Neural cell (in vitro differentiated cells): Measurements from ENCODE around the gene CCDC102A.

Experiments used
- CTCF ChIP-seq: fragments of 450-650 bp; IDR thresholded peaks from 2 replicates; pipeline ENCODE4 v1.5.1; 2014; ENCODE audit warnings: antibody characterized with exemption, mild to moderate bottlenecking, moderate library complexity; ENCODE audit not compliant: poor library complexity, severe bottlenecking
- EP300 ChIP-seq: fragments of 450-650 bp; conservative IDR thresholded peaks from 2 replicates; pipeline ENCODE4 v1.6.1; 2014; ENCODE audit warnings: antibody characterized with exemption, mild to moderate bottlenecking, moderate library complexity; ENCODE audit not compliant: poor library complexity, severe bottlenecking
- EZH2 ChIP-seq: fragments of 200-600, 300-800 bp; shearing (Covaris generic), sonication (generic); IDR thresholded peaks from 2 replicates; pipeline ENCODE4 v1.6.1; 2014; ENCODE audit warnings: antibody characterized with exemption, low read length, borderline replicate concordance, mild to moderate bottlenecking; ENCODE audit not compliant: insufficient read depth, poor library complexity, severe bottlenecking
- MXI1 ChIP-seq: fragments of 450-650 bp; conservative IDR thresholded peaks from 2 replicates; pipeline ENCODE4 v1.6.1; 2014; ENCODE audit warnings: antibody characterized with exemption, mild to moderate bottlenecking; ENCODE audit not compliant: poor library complexity, severe bottlenecking
- POLR2AphosphoS5 ChIP-seq: IDR thresholded peaks from 2 replicates; pipeline ENCODE4 v1.6.1; 2012
- RAD21 ChIP-seq: fragments of 450-650 bp; conservative IDR thresholded peaks from 2 replicates; pipeline ENCODE4 v1.6.1; 2014; ENCODE audit warnings: antibody characterized with exemption, mild to moderate bottlenecking, moderate library complexity
- SMC3 ChIP-seq: fragments of 450-650 bp; conservative IDR thresholded peaks from 2 replicates; pipeline ENCODE4 v1.6.1; 2014; ENCODE audit warnings: antibody characterized with exemption, mild to moderate bottlenecking, moderate library complexity; ENCODE audit not compliant: poor library complexity
- TAF1 ChIP-seq: IDR thresholded peaks from 2 replicates; pipeline ENCODE4 v1.6.1; 2012; ENCODE audit warnings: low read depth
- TF ChIP-seq, protein P1 (sequence below): IDR thresholded peaks from 2 replicates; pipeline ENCODE4 v1.6.1; 2012; ENCODE audit warnings: borderline replicate concordance

DNA sequence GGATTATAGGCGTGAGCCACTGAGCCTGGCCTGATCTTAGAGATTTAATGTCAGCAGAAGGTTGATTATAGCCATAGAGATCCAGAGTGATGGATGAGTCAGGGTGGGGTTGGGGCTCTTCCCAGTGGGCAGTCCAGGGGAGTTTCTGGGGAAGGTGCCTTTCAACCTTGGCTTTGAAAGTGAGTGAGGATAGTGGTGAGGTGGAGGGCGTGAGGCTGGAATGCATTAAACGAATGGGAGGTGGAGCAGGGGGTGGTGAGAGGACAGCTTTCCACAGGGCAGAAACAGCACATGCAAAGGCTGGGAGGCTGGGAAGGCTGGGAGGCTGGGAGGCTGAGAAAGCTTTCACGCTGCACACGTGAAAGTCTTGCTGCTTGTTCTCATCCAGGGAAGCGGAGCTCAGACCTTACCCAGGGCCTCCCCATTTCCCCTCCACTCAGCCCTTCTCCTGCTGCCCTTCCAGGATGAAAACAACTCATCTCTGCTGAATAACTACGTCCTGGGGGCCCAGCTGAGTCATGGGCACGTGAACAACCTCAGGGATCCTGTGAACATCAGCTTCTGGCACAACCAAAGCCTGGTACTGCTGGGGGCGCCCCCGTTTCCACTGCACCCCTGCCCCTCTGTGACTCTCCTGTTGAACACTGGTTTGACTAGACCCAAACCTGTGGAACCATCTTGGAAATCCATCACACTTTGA is 28.4 kb upstream of the CCDC102A start:
- no peak for TF ChIP-seq CTCF
- no peak for TF ChIP-seq SMC3
- TF ChIP-seq EZH2 = no peak
- no peak for TF ChIP-seq TAF1
- no peak for TF ChIP-seq MXI1
- TF ChIP-seq, protein P1, sequence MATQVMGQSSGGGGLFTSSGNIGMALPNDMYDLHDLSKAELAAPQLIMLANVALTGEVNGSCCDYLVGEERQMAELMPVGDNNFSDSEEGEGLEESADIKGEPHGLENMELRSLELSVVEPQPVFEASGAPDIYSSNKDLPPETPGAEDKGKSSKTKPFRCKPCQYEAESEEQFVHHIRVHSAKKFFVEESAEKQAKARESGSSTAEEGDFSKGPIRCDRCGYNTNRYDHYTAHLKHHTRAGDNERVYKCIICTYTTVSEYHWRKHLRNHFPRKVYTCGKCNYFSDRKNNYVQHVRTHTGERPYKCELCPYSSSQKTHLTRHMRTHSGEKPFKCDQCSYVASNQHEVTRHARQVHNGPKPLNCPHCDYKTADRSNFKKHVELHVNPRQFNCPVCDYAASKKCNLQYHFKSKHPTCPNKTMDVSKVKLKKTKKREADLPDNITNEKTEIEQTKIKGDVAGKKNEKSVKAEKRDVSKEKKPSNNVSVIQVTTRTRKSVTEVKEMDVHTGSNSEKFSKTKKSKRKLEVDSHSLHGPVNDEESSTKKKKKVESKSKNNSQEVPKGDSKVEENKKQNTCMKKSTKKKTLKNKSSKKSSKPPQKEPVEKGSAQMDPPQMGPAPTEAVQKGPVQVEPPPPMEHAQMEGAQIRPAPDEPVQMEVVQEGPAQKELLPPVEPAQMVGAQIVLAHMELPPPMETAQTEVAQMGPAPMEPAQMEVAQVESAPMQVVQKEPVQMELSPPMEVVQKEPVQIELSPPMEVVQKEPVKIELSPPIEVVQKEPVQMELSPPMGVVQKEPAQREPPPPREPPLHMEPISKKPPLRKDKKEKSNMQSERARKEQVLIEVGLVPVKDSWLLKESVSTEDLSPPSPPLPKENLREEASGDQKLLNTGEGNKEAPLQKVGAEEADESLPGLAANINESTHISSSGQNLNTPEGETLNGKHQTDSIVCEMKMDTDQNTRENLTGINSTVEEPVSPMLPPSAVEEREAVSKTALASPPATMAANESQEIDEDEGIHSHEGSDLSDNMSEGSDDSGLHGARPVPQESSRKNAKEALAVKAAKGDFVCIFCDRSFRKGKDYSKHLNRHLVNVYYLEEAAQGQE = no peak
- TF ChIP-seq EP300 = no peak
- no peak for TF ChIP-seq POLR2AphosphoS5
- no peak for TF ChIP-seq RAD21
